Activated CD4-positive, alpha-beta memory T cell treated with anti-CD3 and anti-CD28 coated beads, Interleukin-2, amount 10 ng/mL, durations not matched to agents 7 days and 5 days (primary cell): ENCODE measurements around the gene CAMTA1. TPM values are rescaled to one million over a fixed set of nuclear protein-coding genes. Genes with fewer than 3 reads are reported as not detected.
A peak's percentile ranks its signal among the peaks of the same experiment; 100 is the strongest.

Experiments used
- CTCF ChIA-PET: fragments of 350-600 bp; sonication (Branson Sonifier 250); formaldehyde crosslinking; loops from one replicate; lab custom pipeline; 2021; ENCODE audit warnings: antibody characterized with exemption, inconsistent platforms; lab: Charles Lee
- POLR2A ChIA-PET: fragments of 350-600 bp; sonication (Branson Sonifier 250); formaldehyde crosslinking; loops from one replicate; lab custom pipeline; 2021; ENCODE audit warnings: antibody characterized with exemption; lab: Charles Lee
- DNase-seq: peaks from one replicate; pipeline ENCODE4 v3.0.0-alpha.2; 2020
- H3K27ac Mint-ChIP-seq: one replicate; pipeline ENCODE4 v1.8.0; 2021; ENCODE audit warnings: mild to moderate bottlenecking, mixed read lengths
- H3K27me3 Mint-ChIP-seq: one replicate; pipeline ENCODE4 v1.8.0; 2021; ENCODE audit warnings: mixed read lengths
- H3K36me3 Mint-ChIP-seq: one replicate; pipeline ENCODE4 v1.8.0; 2021; ENCODE audit warnings: low read depth, mixed read lengths
- H3K4me1 Mint-ChIP-seq: one replicate; pipeline ENCODE4 v1.8.0; 2021; ENCODE audit warnings: mixed read lengths
- H3K4me3 Mint-ChIP-seq: one replicate; pipeline ENCODE4 v1.8.0; 2021; ENCODE audit warnings: mild to moderate bottlenecking, mixed read lengths
- H3K9me3 Mint-ChIP-seq: one replicate; pipeline ENCODE4 v1.8.0; 2021; ENCODE audit warnings: mixed read lengths
- total RNA-seq, 2 experiments: library from RNA; stranded (reverse); gene quantifications; one replicate each; pipeline ENCODE4 v1.2.3, GENCODE V29; 2021

The CAMTA1 gene
- total RNA-seq, 2 experiments from 2014 or later = 43.0 to 47.3 TPM

- Mint-ChIP-seq H3K9me3 (no peaks in the 10 kb centered on the region), H3K36me3 (no peaks in the 10 kb centered on the region), H3K27me3 (peaks cover 11% of the 10 kb centered on the region), H3K27ac (no peak overlapping the region), H3K4me3 (no peak overlapping the region), H3K4me1 (no peaks in the 10 kb centered on the region)
- POLR2A ChIA-PET = interaction anchor here (1.8 kb wide), 1 partner anchor 11 kb away, joined by 10 read pairs; the partner anchor contains the start of gene VAMP3
- CTCF ChIA-PET = interaction anchor here (0.7 to 3.7 kb wide), 2 partner anchors 7 to 93 kb away, joined by 3 to 41 read pairs; no protein-coding TSS in a partner anchor
- no peak for DNase-seq
These were observed 975.0 kb downstream of the CAMTA1 start for GRCh38 chr1:7760245-7760644.

- H3K27ac Mint-ChIP-seq = no peak overlapping the region
- ChIA-PET CTCF (interaction anchor here (0.7 to 3.7 kb wide), 3 partner anchors 8 to 94 kb away, joined by 3 to 41 read pairs (median 13); no protein-coding TSS in a partner anchor), POLR2A (interaction anchor here (0.9 to 1.8 kb wide), 2 partner anchors 10 to 1543 kb away, joined by 3 to 10 read pairs; partner anchors contain the start of gene VAMP3)
- H3K4me1 Mint-ChIP-seq = no peaks in the 10 kb centered on the region
- no peak overlapping the region for H3K4me3 Mint-ChIP-seq
- no peaks in the 10 kb centered on the region for H3K9me3 Mint-ChIP-seq
- no peaks in the 10 kb centered on the region for H3K36me3 Mint-ChIP-seq
- peaks cover 12% of the 10 kb centered on the region for H3K27me3 Mint-ChIP-seq
- DNase-seq = no peak
These were observed 975.8 kb downstream of the CAMTA1 start for GRCh38 chr1:7761103-7761502.

GRCh38 chr1:7767176-7767575 is 981.9 kb downstream of the CAMTA1 start:
- no peak overlapping the region for H3K4me3 Mint-ChIP-seq
- CTCF ChIA-PET = interaction anchor here (0.8 kb wide), 1 partner anchor 14 kb away, joined by 3 read pairs; no protein-coding TSS in a partner anchor
- no peak for DNase-seq
- peaks cover 9% of the 10 kb centered on the region for H3K4me1 Mint-ChIP-seq
- POLR2A ChIA-PET = no interaction called here
- H3K36me3 Mint-ChIP-seq = peaks cover 4% of the 10 kb centered on the region
- peaks cover 41% of the 10 kb centered on the region for H3K27me3 Mint-ChIP-seq
- no peaks in the 10 kb centered on the region for H3K9me3 Mint-ChIP-seq
- H3K27ac Mint-ChIP-seq = no peak overlapping the region

GRCh38 chr1:7768583-7768982 is 983.3 kb downstream of the CAMTA1 start:
- Mint-ChIP-seq H3K4me1 (peaks cover 22% of the 10 kb centered on the region), H3K27me3 (peaks cover 35% of the 10 kb centered on the region), H3K9me3 (no peaks in the 10 kb centered on the region), H3K27ac (no peak overlapping the region), H3K4me3 (no peak overlapping the region), H3K36me3 (peaks cover 15% of the 10 kb centered on the region)
- DNase-seq = no peak
- ChIA-PET POLR2A (no interaction called here), CTCF (interaction anchor here (1.1 to 3.1 kb wide), 3 partner anchors 16 to 101 kb away, joined by 4 to 23 read pairs (median 7); no protein-coding TSS in a partner anchor)

GRCh38 chr1:7769673-7770412 is 984.6 kb downstream of the CAMTA1 start:
- Mint-ChIP-seq H3K9me3 (no peaks in the 10 kb centered on the region), H3K36me3 (peaks cover 23% of the 10 kb centered on the region), H3K27me3 (peaks cover 32% of the 10 kb centered on the region), H3K4me1 (peaks cover 28% of the 10 kb centered on the region), H3K27ac (no peak overlapping the region), H3K4me3 (peak overlapping the region; percentile 13)
- CTCF ChIA-PET = interaction anchor here (2.4 to 3.1 kb wide), 2 partner anchors 17 to 101 kb away, joined by 7 to 23 read pairs; no protein-coding TSS in a partner anchor
- DNase-seq = no peak
- POLR2A ChIA-PET = interaction anchor here (1.3 kb wide), 1 partner anchor 11 kb away, joined by 3 read pairs; no protein-coding TSS in a partner anchor

GRCh38 chr1:7770669-7770996 is 985.4 kb downstream of the CAMTA1 start:
- peaks cover 30% of the 10 kb centered on the region for H3K4me1 Mint-ChIP-seq
- CTCF ChIA-PET = interaction anchor here (1.3 to 3.1 kb wide), 3 partner anchors 18 to 102 kb away, joined by 3 to 23 read pairs (median 6); no protein-coding TSS in a partner anchor
- H3K36me3 Mint-ChIP-seq = peaks cover 26% of the 10 kb centered on the region
- H3K27ac Mint-ChIP-seq = peak overlapping the region; percentile 67
- no peaks in the 10 kb centered on the region for H3K9me3 Mint-ChIP-seq
- peaks cover 31% of the 10 kb centered on the region for H3K27me3 Mint-ChIP-seq
- POLR2A ChIA-PET = interaction anchor here (1.4 to 2.0 kb wide), 3 partner anchors 10 to 12 kb away, joined by 9 to 12 read pairs (median 10); no protein-coding TSS in a partner anchor
- peak overlapping the region; percentile 80 for H3K4me3 Mint-ChIP-seq
- no peak for DNase-seq

- ChIA-PET POLR2A (interaction anchor here (0.7 to 2.0 kb wide), 12 partner anchors 9 to 191 kb away, joined by 3 to 12 read pairs (median 4); partner anchors contain the start of gene PARK7), CTCF (interaction anchor here (1.3 to 1.8 kb wide), 2 partner anchors 37 to 103 kb away, joined by 3 to 6 read pairs; no protein-coding TSS in a partner anchor)
- H3K27me3 Mint-ChIP-seq = peaks cover 29% of the 10 kb centered on the region
- peak within 1 kb of the TSS; percentile 81 for H3K27ac Mint-ChIP-seq
- DNase-seq = peak; percentile 88
- H3K4me1 Mint-ChIP-seq = peaks cover 30% of the 10 kb centered on the region
- peak within 1 kb of the TSS; percentile 80 for H3K4me3 Mint-ChIP-seq
- no peaks in the 10 kb centered on the region for H3K9me3 Mint-ChIP-seq
- H3K36me3 Mint-ChIP-seq = peaks cover 29% of the 10 kb centered on the region
These were observed 986.0 kb downstream of the CAMTA1 start, which contains the start of gene VAMP3 for GRCh38 chr1:7770997-7771822. Gene VAMP3 (plus strand): TSS chr1:7771296. CDS start chr1:7771384, 88 bp downstream.

- peak overlapping the region; percentile 80 for H3K4me3 Mint-ChIP-seq
- H3K4me1 Mint-ChIP-seq = peaks cover 30% of the 10 kb centered on the region
- H3K36me3 Mint-ChIP-seq = peaks cover 34% of the 10 kb centered on the region
- peaks cover 24% of the 10 kb centered on the region for H3K27me3 Mint-ChIP-seq
- DNase-seq = no peak
- POLR2A ChIA-PET = interaction anchor here (0.7 to 2.0 kb wide), 12 partner anchors 8 to 190 kb away, joined by 3 to 12 read pairs (median 4); partner anchors contain the start of gene PARK7
- CTCF ChIA-PET = interaction anchor here (1.3 to 1.8 kb wide), 2 partner anchors 36 to 103 kb away, joined by 3 to 6 read pairs; no protein-coding TSS in a partner anchor
- no peaks in the 10 kb centered on the region for H3K9me3 Mint-ChIP-seq
- H3K27ac Mint-ChIP-seq = peak overlapping the region; percentile 81
These were observed 986.6 kb downstream of the CAMTA1 start for GRCh38 chr1:7771823-7772299.

GRCh38 chr1:7777591-7777990 is 992.3 kb downstream of the CAMTA1 start:
- peaks cover 58% of the 10 kb centered on the region for H3K36me3 Mint-ChIP-seq
- H3K27me3 Mint-ChIP-seq = no peaks in the 10 kb centered on the region
- ChIA-PET POLR2A (no interaction called here), CTCF (no interaction called here)
- no peak for DNase-seq
- H3K9me3 Mint-ChIP-seq = no peaks in the 10 kb centered on the region
- no peak overlapping the region for H3K27ac Mint-ChIP-seq
- peaks cover 38% of the 10 kb centered on the region for H3K4me1 Mint-ChIP-seq
- H3K4me3 Mint-ChIP-seq = no peak overlapping the region

GRCh38 chr1:7778133-7778628 is 992.9 kb downstream of the CAMTA1 start:
- Mint-ChIP-seq H3K27ac (no peak overlapping the region), H3K36me3 (peaks cover 54% of the 10 kb centered on the region), H3K4me3 (no peak overlapping the region), H3K4me1 (peaks cover 38% of the 10 kb centered on the region), H3K9me3 (no peaks in the 10 kb centered on the region), H3K27me3 (no peaks in the 10 kb centered on the region)
- DNase-seq = no peak
- POLR2A ChIA-PET = no interaction called here
- CTCF ChIA-PET = no interaction called here

- Mint-ChIP-seq H3K4me3 (no peak overlapping the region), H3K36me3 (peaks cover 35% of the 10 kb centered on the region), H3K27ac (no peak overlapping the region), H3K27me3 (peaks cover 5% of the 10 kb centered on the region), H3K9me3 (no peaks in the 10 kb centered on the region), H3K4me1 (peaks cover 28% of the 10 kb centered on the region)
- no peak for DNase-seq
- CTCF ChIA-PET = no interaction called here
- POLR2A ChIA-PET = interaction anchor here (0.9 to 1.7 kb wide), 2 partner anchors 10 to 11 kb away, joined by 3 to 9 read pairs; partner anchors contain the start of gene VAMP3
These were observed 995.7 kb downstream of the CAMTA1 start for GRCh38 chr1:7780976-7781375.

GRCh38 chr1:7781501-7781900 is 996.2 kb downstream of the CAMTA1 start:
- no peak overlapping the region for H3K27ac Mint-ChIP-seq
- POLR2A ChIA-PET = interaction anchor here (2.5 kb wide), 1 partner anchor 10 kb away, joined by 12 read pairs; the partner anchor contains the start of gene VAMP3

More at GRCh38 chr1:7781501-7781900, 996.2 kb downstream of the CAMTA1 start:
- peaks cover 5% of the 10 kb centered on the region for H3K27me3 Mint-ChIP-seq
- peaks cover 28% of the 10 kb centered on the region for H3K4me1 Mint-ChIP-seq
- peaks cover 33% of the 10 kb centered on the region for H3K36me3 Mint-ChIP-seq
- no peak overlapping the region for H3K4me3 Mint-ChIP-seq
- DNase-seq = no peak
- CTCF ChIA-PET = no interaction called here
- H3K9me3 Mint-ChIP-seq = no peaks in the 10 kb centered on the region
